Karpas-422 (cell line): ENCODE data around the gene KCNAB2. TPM values are rescaled to one million over a fixed set of nuclear protein-coding genes. Genes with fewer than 3 reads are reported as not detected.

Experiments
- DNase-seq: peaks from one replicate; pipeline ENCODE4 v3.0.0-alpha.2; 2015
- H2AFZ ChIP-seq: fragments of 200-600 bp; sonication (generic); 2 replicates; pipeline ENCODE4 v1.6.1; 2014; ENCODE audit warnings: antibody characterized with exemption, low read length, mixed read lengths
- H3K27ac ChIP-seq: fragments of 200-600 bp; sonication (generic); 2 replicates; pipeline ENCODE4 v1.5.1; 2014; ENCODE audit warnings: mild to moderate bottlenecking, low read length, moderate library complexity
- H3K27me3 ChIP-seq: fragments of 200-600 bp; sonication (generic); 2 replicates; pipeline ENCODE4 v1.6.1; 2014; ENCODE audit warnings: low read length, mixed read lengths
- H3K36me3 ChIP-seq: fragments of 200-600 bp; sonication (generic); 2 replicates; pipeline ENCODE4 v1.6.1; 2014; ENCODE audit warnings: low read length, mixed read lengths; ENCODE audit not compliant: insufficient read depth
- H3K4me1 ChIP-seq: fragments of 200-600 bp; sonication (generic); 2 replicates; pipeline ENCODE4 v1.6.1; 2014; ENCODE audit warnings: mild to moderate bottlenecking, low read length, mixed read lengths
- H3K4me2 ChIP-seq: fragments of 200-600 bp; sonication (generic); 2 replicates; pipeline ENCODE4 v1.6.1; 2014; ENCODE audit warnings: low read length, low read depth, mild to moderate bottlenecking; ENCODE audit not compliant: poor library complexity, severe bottlenecking
- H3K4me3 ChIP-seq: fragments of 200-600 bp; sonication (generic); 2 replicates; pipeline ENCODE4 v1.5.1; 2014; ENCODE audit warnings: mild to moderate bottlenecking, antibody characterized with exemption, low read length, mixed read lengths
- H3K79me2 ChIP-seq: fragments of 200-600 bp; sonication (generic); 2 replicates; pipeline ENCODE4 v1.6.1; 2014; ENCODE audit warnings: mild to moderate bottlenecking, low read length, mixed read lengths
- H3K9ac ChIP-seq: fragments of 200-600 bp; sonication (generic); 2 replicates; pipeline ENCODE4 v1.6.0; 2014; ENCODE audit warnings: low read length
- H3K9me2 ChIP-seq: fragments of 200-600 bp; sonication (generic), shearing (Covaris generic); replicated peaks from 2 replicates; pipeline ENCODE4 v1.6.0; 2014; ENCODE audit warnings: mild to moderate bottlenecking, low read length, moderate library complexity; ENCODE audit not compliant: insufficient read depth
- H3K9me3 ChIP-seq: fragments of 300-700, 200-600 bp; sonication (generic); 2 replicates; pipeline ENCODE4 v1.6.1; 2014; ENCODE audit warnings: low read length, mixed read lengths
- H4K20me1 ChIP-seq: fragments of 200-600 bp; sonication (generic); 2 replicates; pipeline ENCODE4 v1.6.1; 2014; ENCODE audit warnings: mild to moderate bottlenecking, antibody characterized with exemption, low read length, low read depth; ENCODE audit not compliant: insufficient read depth
- total RNA-seq: library from RNA; depleted of rRNA; stranded (reverse); fragments of >200 nt; shearing (Covaris generic); gene quantifications from 2 replicates; pipeline ENCODE4 v1.2.3, GENCODE V29; 2014; ENCODE audit warnings: low replicate concordance

KCNAB2 gene
- total RNA-seq, 1 experiment from 2014 or later: 27.3 TPM

GRCh38 chr1:6140413-6140812 is 94.7 kb downstream of the KCNAB2 start:
- no peaks in the 10 kb centered on the region for H3K9me3 ChIP-seq
- H3K27me3 ChIP-seq: no peaks in the 10 kb centered on the region
- H4K20me1 ChIP-seq: no peaks in the 10 kb centered on the region
- no peak overlapping the region for H3K9ac ChIP-seq
- H3K79me2 ChIP-seq: no peaks in the 10 kb centered on the region
- no peaks in the 10 kb centered on the region for H3K9me2 ChIP-seq
- DNase-seq: no peak
- H3K4me2 ChIP-seq: no peak overlapping the region
- no peaks in the 10 kb centered on the region for H3K36me3 ChIP-seq
- H3K27ac ChIP-seq: no peak overlapping the region
- H2AFZ ChIP-seq: no peak overlapping the region
- H3K4me1 ChIP-seq: no peaks in the 10 kb centered on the region
- no peak overlapping the region for H3K4me3 ChIP-seq

- no peaks in the 10 kb centered on the region for H3K4me1 ChIP-seq
- no peak overlapping the region for H3K4me2 ChIP-seq
- H3K9me2 ChIP-seq: no peaks in the 10 kb centered on the region
- H3K27me3 ChIP-seq: no peaks in the 10 kb centered on the region
- H3K36me3 ChIP-seq: no peaks in the 10 kb centered on the region
- peak; percentile 80 for DNase-seq
- no peaks in the 10 kb centered on the region for H3K9me3 ChIP-seq
- H4K20me1 ChIP-seq: no peaks in the 10 kb centered on the region
- H3K9ac ChIP-seq: no peak overlapping the region
- no peak overlapping the region for H2AFZ ChIP-seq
- no peaks in the 10 kb centered on the region for H3K79me2 ChIP-seq
- no peak overlapping the region for H3K27ac ChIP-seq
- no peak overlapping the region for H3K4me3 ChIP-seq
Measured at GRCh38 chr1:6141592-6141991, 95.9 kb downstream of the KCNAB2 start.

- no peaks in the 10 kb centered on the region for H3K36me3 ChIP-seq
- H3K79me2 ChIP-seq: no peaks in the 10 kb centered on the region
- DNase-seq: no peak
- H3K9me3 ChIP-seq: no peaks in the 10 kb centered on the region
- H3K4me2 ChIP-seq: no peak overlapping the region
- no peaks in the 10 kb centered on the region for H3K9me2 ChIP-seq
- H3K4me3 ChIP-seq: no peak overlapping the region
- no peak overlapping the region for H2AFZ ChIP-seq
- H3K27me3 ChIP-seq: no peaks in the 10 kb centered on the region
- no peaks in the 10 kb centered on the region for H3K4me1 ChIP-seq
- no peak overlapping the region for H3K27ac ChIP-seq
- no peaks in the 10 kb centered on the region for H4K20me1 ChIP-seq
- no peak overlapping the region for H3K9ac ChIP-seq
Measured at GRCh38 chr1:6142036-6142621, 96.4 kb downstream of the KCNAB2 start.

- Histone ChIP-seq H3K4me2 (no peak overlapping the region), H3K27me3 (no peaks in the 10 kb centered on the region), H3K27ac (no peak overlapping the region), H3K9me2 (no peaks in the 10 kb centered on the region), H3K9me3 (no peaks in the 10 kb centered on the region), H3K36me3 (no peaks in the 10 kb centered on the region), H4K20me1 (no peaks in the 10 kb centered on the region), H3K79me2 (no peaks in the 10 kb centered on the region), H3K4me1 (no peaks in the 10 kb centered on the region), H2AFZ (no peak overlapping the region), H3K4me3 (no peak overlapping the region), H3K9ac (no peak overlapping the region)
- no peak for DNase-seq
Measured at GRCh38 chr1:6142734-6143133, 97.0 kb downstream of the KCNAB2 start.

- Histone ChIP-seq H3K9me2 (no peaks in the 10 kb centered on the region), H4K20me1 (no peaks in the 10 kb centered on the region), H2AFZ (no peak overlapping the region), H3K4me3 (no peak overlapping the region), H3K27me3 (no peaks in the 10 kb centered on the region), H3K9me3 (no peaks in the 10 kb centered on the region), H3K9ac (no peak overlapping the region), H3K4me2 (no peak overlapping the region), H3K79me2 (no peaks in the 10 kb centered on the region), H3K36me3 (no peaks in the 10 kb centered on the region), H3K27ac (no peak overlapping the region), H3K4me1 (no peaks in the 10 kb centered on the region)
- DNase-seq: no peak
Measured at GRCh38 chr1:6143395-6143794, 97.7 kb downstream of the KCNAB2 start.

GRCh38 chr1:6144175-6144574 is 98.5 kb downstream of the KCNAB2 start:
- no peak overlapping the region for H3K4me2 ChIP-seq
- no peaks in the 10 kb centered on the region for H3K27me3 ChIP-seq
- no peak for DNase-seq
- no peaks in the 10 kb centered on the region for H4K20me1 ChIP-seq
- no peaks in the 10 kb centered on the region for H3K36me3 ChIP-seq
- H3K79me2 ChIP-seq: no peaks in the 10 kb centered on the region
- no peaks in the 10 kb centered on the region for H3K4me1 ChIP-seq
- no peak overlapping the region for H2AFZ ChIP-seq
- H3K9ac ChIP-seq: no peak overlapping the region
- H3K9me2 ChIP-seq: no peaks in the 10 kb centered on the region
- no peak overlapping the region for H3K27ac ChIP-seq
- H3K9me3 ChIP-seq: no peaks in the 10 kb centered on the region
- no peak overlapping the region for H3K4me3 ChIP-seq

DNA sequence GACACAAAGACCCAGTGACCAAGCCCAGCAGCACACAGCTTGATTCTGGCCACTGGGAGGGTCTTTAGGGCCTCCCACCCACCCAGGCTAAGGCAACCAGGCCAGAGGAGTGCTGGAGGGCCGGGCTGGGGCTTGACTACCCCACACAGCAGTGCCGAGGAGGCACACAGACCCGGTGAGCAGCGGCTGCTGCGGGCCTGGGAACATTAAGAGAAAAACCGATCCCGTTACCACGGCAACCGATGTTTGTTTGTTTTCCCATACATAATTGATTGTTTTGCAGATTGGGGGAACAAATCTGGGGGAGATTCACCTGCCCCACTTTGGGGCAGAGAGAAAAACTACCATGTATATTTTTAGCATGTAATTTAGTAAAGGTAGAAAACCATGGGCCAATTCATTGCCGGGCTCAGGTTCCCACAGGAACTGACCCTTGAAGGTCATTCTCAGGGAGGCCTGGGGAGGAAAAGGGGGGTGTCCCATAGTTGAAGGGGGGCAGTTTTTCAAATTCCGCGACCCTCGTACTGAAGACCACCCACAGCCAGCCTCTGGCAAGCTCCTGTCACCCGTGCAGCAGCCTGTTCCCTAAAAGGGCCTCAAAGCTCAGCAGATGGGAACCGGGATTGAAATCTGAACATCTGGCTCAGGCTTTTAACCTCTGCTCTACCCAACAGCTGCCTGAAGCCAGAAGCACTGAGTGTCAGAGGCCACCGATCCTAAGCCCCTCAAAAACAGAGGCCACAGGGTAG is 99.1 kb downstream of the KCNAB2 start:
- H3K27me3 ChIP-seq: no peaks in the 10 kb centered on the region
- no peaks in the 10 kb centered on the region for H3K36me3 ChIP-seq
- H3K27ac ChIP-seq: no peak overlapping the region
- H3K4me3 ChIP-seq: no peak overlapping the region
- H3K9me3 ChIP-seq: no peaks in the 10 kb centered on the region
- H3K9me2 ChIP-seq: no peaks in the 10 kb centered on the region
- H2AFZ ChIP-seq: no peak overlapping the region
- no peaks in the 10 kb centered on the region for H4K20me1 ChIP-seq
- H3K79me2 ChIP-seq: no peaks in the 10 kb centered on the region
- H3K4me2 ChIP-seq: no peak overlapping the region
- no peak overlapping the region for H3K9ac ChIP-seq
- H3K4me1 ChIP-seq: no peaks in the 10 kb centered on the region
- DNase-seq: no peak

DNA sequence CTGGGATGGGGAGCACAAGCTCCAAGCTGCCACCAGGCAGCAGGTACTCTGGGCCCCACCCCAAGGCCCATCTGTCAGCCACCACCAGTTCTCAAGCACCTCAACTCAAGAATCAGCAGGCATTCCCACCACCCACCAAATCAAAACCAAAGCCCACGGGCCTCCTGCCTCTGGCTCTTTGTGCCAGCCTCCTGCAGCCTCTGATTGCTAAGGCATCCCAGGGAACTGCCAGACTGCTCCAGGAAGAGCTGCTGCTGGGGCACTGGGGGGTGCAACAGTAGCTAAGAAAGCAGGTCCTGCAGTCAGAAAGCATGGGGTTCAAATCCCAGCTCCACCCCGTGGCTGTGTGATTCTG is 99.7 kb downstream of the KCNAB2 start:
- no peaks in the 10 kb centered on the region for H3K4me1 ChIP-seq
- H3K4me3 ChIP-seq: no peak overlapping the region
- H2AFZ ChIP-seq: no peak overlapping the region
- H3K36me3 ChIP-seq: no peaks in the 10 kb centered on the region
- H3K9me2 ChIP-seq: no peaks in the 10 kb centered on the region
- no peak overlapping the region for H3K9ac ChIP-seq
- H3K4me2 ChIP-seq: no peak overlapping the region
- DNase-seq: no peak
- no peaks in the 10 kb centered on the region for H3K27me3 ChIP-seq
- no peaks in the 10 kb centered on the region for H4K20me1 ChIP-seq
- H3K79me2 ChIP-seq: no peaks in the 10 kb centered on the region
- H3K27ac ChIP-seq: no peak overlapping the region
- no peaks in the 10 kb centered on the region for H3K9me3 ChIP-seq
